ENCODE results near the gene REC8. TPM values are rescaled to one million over a fixed set of nuclear protein-coding genes. Genes with fewer than 3 reads are reported as not detected.
A peak's percentile ranks its signal among the peaks of the same experiment; 100 is the strongest.

Gene REC8
- total RNA-seq, result 10 to 100 TPM; 55.1 to 60.7 TPM

GRCh38 chr14:24171422-24172260, at the start of gene REC8:
TSS of gene REC8 (plus strand) at chr14:24172080. CDS start at chr14:24172553, 473 bp downstream.
- peaks cover 19% of the 10 kb centered on the region for H3K4me1 Mint-ChIP-seq
- H3K4me3 Mint-ChIP-seq, result peak within 1 kb of the TSS; percentile 93
- peaks cover 28% of the 10 kb centered on the region for H3K36me3 Mint-ChIP-seq
- H3K27me3 Mint-ChIP-seq, result no peaks in the 10 kb centered on the region
- ATAC-seq (ENCODE audit: low read depth) (peak; percentile 86), DNase-seq (peak; percentile 78)
- no peaks in the 10 kb centered on the region for H3K9me3 Mint-ChIP-seq
- peak within 1 kb of the TSS; percentile 88 for H3K27ac Mint-ChIP-seq
- POLR2A ChIA-PET, result interaction anchor here (0.6 to 4.7 kb wide), 10 partner anchors 9 to 151 kb away, joined by 3 to 82 read pairs (median 6); partner anchors contain the start of genes CHMP4A, DCAF11, IRF9 and NRL

- POLR2A ChIA-PET, result interaction anchor here (0.9 to 5.8 kb wide), 3 partner anchors 9 to 19 kb away, joined by 3 to 29 read pairs (median 3); partner anchors contain the start of genes EMC9 and PSME1
- Mint-ChIP-seq H3K9me3 (no peaks in the 10 kb centered on the region), H3K27me3 (no peaks in the 10 kb centered on the region), H3K36me3 (peaks cover 32% of the 10 kb centered on the region), H3K4me1 (peaks cover 9% of the 10 kb centered on the region), H3K27ac (no peak overlapping the region), H3K4me3 (no peak overlapping the region)
- ATAC-seq (ENCODE audit: low read depth) (no peak), DNase-seq (no peak)
These were observed 49.5 kb upstream of the REC8 start for GRCh38 chr14:24122416-24122815.

- Mint-ChIP-seq H3K36me3 (peaks cover 28% of the 10 kb centered on the region), H3K4me3 (no peak overlapping the region), H3K27me3 (no peaks in the 10 kb centered on the region), H3K27ac (no peak overlapping the region), H3K9me3 (no peaks in the 10 kb centered on the region), H3K4me1 (peaks cover 11% of the 10 kb centered on the region)
- no peak for DNase-seq
- no peak for ATAC-seq (ENCODE audit: low read depth)
- POLR2A ChIA-PET, result interaction anchor here (0.9 to 5.9 kb wide), 4 partner anchors 8 to 19 kb away, joined by 3 to 43 read pairs (median 16); partner anchors contain the start of genes DCAF11, EMC9, NRL and PSME1
These were observed 49.0 kb upstream of the REC8 start for GRCh38 chr14:24122898-24123297.

GRCh38 chr14:24123424-24124417, 48.2 kb upstream of the REC8 start:
- Mint-ChIP-seq H3K4me3 (no peak overlapping the region), H3K9me3 (no peaks in the 10 kb centered on the region), H3K27ac (peak overlapping the region; percentile 19)

DNA sequence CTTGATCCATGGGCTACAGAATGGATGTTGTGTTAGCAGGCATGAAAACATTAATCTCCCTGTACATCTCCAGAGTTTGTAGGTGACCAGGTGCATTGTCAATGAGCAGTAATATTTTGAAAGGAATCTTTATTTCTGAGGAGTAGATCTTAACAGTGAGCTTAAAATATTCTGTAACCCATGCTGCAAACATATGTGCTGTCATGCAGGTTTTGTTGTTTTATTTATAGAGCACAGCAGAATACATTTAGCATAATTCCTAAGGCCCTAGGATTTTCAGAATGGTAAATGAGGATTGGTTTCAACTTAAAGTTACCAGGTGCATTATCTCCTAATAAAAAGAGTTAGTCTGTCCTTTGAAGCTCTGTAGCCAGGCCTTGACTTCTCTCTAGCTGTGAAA, 44.9 kb upstream of the REC8 start:
- peaks cover 20% of the 10 kb centered on the region for H3K36me3 Mint-ChIP-seq
- peaks cover 8% of the 10 kb centered on the region for H3K4me1 Mint-ChIP-seq
- H3K9me3 Mint-ChIP-seq, result no peaks in the 10 kb centered on the region
- H3K4me3 Mint-ChIP-seq, result no peak overlapping the region
- H3K27me3 Mint-ChIP-seq, result no peaks in the 10 kb centered on the region
- H3K27ac Mint-ChIP-seq, result no peak overlapping the region
- no peak for DNase-seq
- POLR2A ChIA-PET, result interaction anchor here (0.7 to 5.9 kb wide), 7 partner anchors 9 to 34 kb away, joined by 3 to 43 read pairs (median 7); partner anchors contain the start of genes DCAF11, EMC9, IRF9 and NRL
- no peak for ATAC-seq (ENCODE audit: low read depth)

More at GRCh38 chr14:24123424-24124417, 48.2 kb upstream of the REC8 start:
- no peak for ATAC-seq (ENCODE audit: low read depth)
- H3K27me3 Mint-ChIP-seq, result no peaks in the 10 kb centered on the region
- H3K4me1 Mint-ChIP-seq, result peaks cover 5% of the 10 kb centered on the region
- no peak for DNase-seq
- peaks cover 22% of the 10 kb centered on the region for H3K36me3 Mint-ChIP-seq
- POLR2A ChIA-PET, result interaction anchor here (5.8 to 5.9 kb wide), 2 partner anchors 9 to 12 kb away, joined by 29 to 43 read pairs; partner anchors contain the start of genes DCAF11, NRL and PSME1

DNA sequence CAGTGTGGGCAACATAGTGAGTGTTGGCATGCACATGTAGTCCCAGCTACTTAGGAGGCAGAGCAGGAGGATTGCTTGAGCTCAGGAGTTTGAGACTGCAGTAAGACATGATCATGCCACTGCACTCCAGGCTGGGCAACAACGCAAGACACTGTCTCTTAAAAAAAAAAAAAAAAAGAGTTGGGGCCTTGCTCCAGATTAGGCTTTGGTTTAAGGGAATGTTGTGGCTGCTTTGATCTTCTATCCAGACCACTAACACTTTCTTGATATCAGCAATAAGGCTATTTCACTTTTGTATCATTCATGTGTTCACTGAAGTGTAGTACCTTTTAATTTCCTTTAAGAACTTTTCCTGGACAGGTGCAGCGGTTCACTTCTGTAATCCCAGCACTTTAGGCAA, 44.2 kb upstream of the REC8 start:
- Mint-ChIP-seq H3K4me1 (peaks cover 13% of the 10 kb centered on the region), H3K9me3 (no peaks in the 10 kb centered on the region), H3K27me3 (no peaks in the 10 kb centered on the region), H3K36me3 (peaks cover 14% of the 10 kb centered on the region), H3K4me3 (no peak overlapping the region), H3K27ac (no peak overlapping the region)
- POLR2A ChIA-PET, result interaction anchor here (1.2 to 5.9 kb wide), 3 partner anchors 8 to 14 kb away, joined by 3 to 43 read pairs (median 7); partner anchors contain the start of genes DCAF11, EMC9, NRL and PSME1
- ATAC-seq (ENCODE audit: low read depth) (no peak), DNase-seq (no peak)

DNA sequence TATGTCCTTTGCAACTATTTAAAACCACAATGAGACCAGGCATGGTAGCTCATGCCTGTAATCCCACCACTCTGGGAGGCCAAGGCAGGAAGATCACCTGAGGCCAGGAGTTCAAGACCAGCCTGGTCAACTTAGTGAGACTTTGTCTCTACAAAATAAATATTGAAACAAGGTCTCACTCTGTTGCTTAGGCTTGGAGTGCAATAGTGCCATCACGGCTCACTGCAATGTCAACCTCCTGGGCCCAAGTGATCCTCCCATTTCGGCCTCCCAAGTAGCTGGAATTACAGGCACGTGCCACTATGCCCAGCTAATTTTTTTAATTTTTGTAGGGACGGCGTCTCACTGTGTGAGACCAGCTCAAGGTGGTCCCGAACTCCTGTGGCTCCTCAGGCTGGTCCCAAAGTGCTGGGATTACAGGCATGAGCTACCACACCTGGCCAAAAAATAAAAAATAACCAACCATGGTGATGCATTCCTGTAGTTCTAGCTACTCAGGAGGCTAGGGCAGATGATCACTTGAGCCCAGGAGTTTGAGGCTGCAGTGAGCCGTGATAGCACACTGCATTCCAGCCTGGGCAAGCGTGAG, 42.4 kb upstream of the REC8 start:
- Mint-ChIP-seq H3K27ac (no peak overlapping the region), H3K4me1 (peaks cover 18% of the 10 kb centered on the region), H3K4me3 (no peak overlapping the region), H3K36me3 (peaks cover 10% of the 10 kb centered on the region), H3K9me3 (no peaks in the 10 kb centered on the region), H3K27me3 (no peaks in the 10 kb centered on the region)
- POLR2A ChIA-PET, result interaction anchor here (1.3 to 5.6 kb wide), 2 partner anchors 12 to 13 kb away, joined by 4 to 51 read pairs; partner anchors contain the start of genes DCAF11, EMC9 and NRL
- ATAC-seq (ENCODE audit: low read depth) (no peak), DNase-seq (no peak)

DNA sequence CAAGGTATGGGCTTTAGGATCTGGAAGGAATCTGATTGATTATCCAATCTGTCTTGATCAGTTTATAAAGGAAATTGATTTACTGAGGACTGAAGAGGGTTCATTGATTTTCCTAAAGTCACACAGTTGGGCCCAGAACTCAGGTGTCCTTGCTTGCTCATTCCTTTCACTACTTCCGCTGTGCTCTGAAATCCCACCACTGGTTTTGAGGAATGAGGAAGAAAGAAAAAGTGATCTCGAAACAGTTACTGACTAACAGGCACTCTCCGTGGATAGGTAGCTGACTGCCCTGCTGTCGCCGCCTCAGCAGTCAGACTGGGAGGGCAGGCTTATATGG, 41.5 kb upstream of the REC8 start, which contains the start of gene FITM1:
Gene FITM1, plus strand, starts transcription at position 280 of the 337 bp plus-strand sequence. CDS start 905 bp downstream, outside the sequence.
- ATAC-seq (ENCODE audit: low read depth) (no peak), DNase-seq (no peak)
- Mint-ChIP-seq H3K27ac (peak within 1 kb of the TSS; percentile 38), H3K36me3 (peaks cover 8% of the 10 kb centered on the region), H3K4me3 (no peak within 1 kb of the TSS), H3K9me3 (no peaks in the 10 kb centered on the region), H3K27me3 (no peaks in the 10 kb centered on the region), H3K4me1 (peaks cover 23% of the 10 kb centered on the region)
- POLR2A ChIA-PET, result interaction anchor here (1.2 to 5.6 kb wide), 2 partner anchors 14 to 34 kb away, joined by 3 to 51 read pairs; partner anchors contain the start of genes DCAF11 and NRL

DNA sequence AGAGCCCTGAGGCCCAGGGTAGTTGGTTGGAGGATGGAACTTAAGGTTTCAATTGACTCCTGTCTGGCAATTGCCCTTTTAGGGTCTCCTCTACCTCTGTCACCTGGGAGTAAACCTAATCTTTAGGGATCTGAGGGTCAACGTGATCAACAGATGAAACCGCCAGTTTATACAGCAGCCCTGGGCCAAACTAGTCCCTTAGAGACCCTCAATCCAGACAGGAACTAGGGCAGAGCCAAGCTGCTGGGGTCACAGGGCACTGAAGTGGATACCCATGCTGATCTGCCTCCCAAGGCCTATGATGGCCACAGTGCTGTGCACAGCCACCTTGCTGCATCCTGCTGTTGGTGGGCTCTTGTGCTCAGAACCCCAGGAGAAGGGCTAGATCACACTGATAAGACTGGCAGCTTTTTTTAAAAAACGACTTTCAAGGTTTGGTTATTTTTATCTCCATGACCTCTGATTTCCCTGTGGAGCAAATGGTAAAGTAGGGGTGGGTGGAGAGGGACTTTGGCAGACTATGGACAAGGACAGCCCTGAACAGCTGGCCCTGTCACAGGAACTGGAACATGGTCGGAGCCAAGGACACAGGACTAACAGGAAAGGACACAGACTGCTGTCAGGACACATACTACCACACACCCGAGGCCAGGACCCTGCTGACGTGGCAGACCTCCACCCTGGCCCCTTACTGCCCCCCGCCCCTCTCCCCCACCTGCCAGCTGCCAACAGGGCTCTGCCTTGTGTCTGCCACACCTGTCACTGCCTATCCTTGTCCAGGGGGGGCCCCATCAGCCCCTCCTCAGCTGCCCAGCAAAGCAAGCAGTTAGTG, 40.9 kb upstream of the REC8 start:
- ATAC-seq (ENCODE audit: low read depth), result no peak
- no peak for DNase-seq
- Mint-ChIP-seq H3K9me3 (no peaks in the 10 kb centered on the region), H3K27ac (peak overlapping the region; percentile 38), H3K36me3 (peaks cover 8% of the 10 kb centered on the region), H3K4me3 (no peak overlapping the region), H3K27me3 (no peaks in the 10 kb centered on the region), H3K4me1 (peaks cover 25% of the 10 kb centered on the region)
- POLR2A ChIA-PET, result interaction anchor here (1.2 to 5.6 kb wide), 5 partner anchors 9 to 33 kb away, joined by 3 to 51 read pairs (median 9); partner anchors contain the start of genes DCAF11, IRF9, NRL and PSME2

DNA sequence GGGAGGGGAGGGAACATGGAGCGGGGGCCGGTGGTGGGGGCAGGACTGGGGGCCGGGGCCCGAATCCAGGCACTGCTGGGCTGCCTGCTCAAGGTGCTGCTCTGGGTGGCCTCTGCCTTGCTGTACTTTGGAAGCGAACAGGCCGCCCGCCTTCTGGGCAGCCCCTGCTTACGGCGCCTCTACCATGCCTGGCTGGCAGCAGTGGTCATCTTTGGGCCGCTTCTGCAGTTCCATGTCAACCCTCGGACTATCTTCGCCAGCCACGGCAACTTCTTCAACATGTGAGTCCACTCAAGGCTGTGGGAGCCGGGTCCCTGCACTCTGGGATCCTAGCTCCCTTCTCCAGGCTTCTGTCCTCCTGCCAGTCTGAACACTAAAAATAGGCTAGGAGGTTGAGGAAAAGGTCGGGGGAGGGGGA, 40.3 kb upstream of the REC8 start:
- Mint-ChIP-seq H3K27ac (peak overlapping the region; percentile 88), H3K27me3 (no peaks in the 10 kb centered on the region), H3K4me1 (peaks cover 25% of the 10 kb centered on the region), H3K4me3 (no peak overlapping the region), H3K9me3 (no peaks in the 10 kb centered on the region), H3K36me3 (peaks cover 9% of the 10 kb centered on the region)
- POLR2A ChIA-PET, result interaction anchor here (1.0 to 5.6 kb wide), 6 partner anchors 9 to 81 kb away, joined by 3 to 51 read pairs (median 6); partner anchors contain the start of genes CHMP4A, DCAF11, IRF9 and NRL
- ATAC-seq (ENCODE audit: low read depth) (no peak), DNase-seq (no peak)

DNA sequence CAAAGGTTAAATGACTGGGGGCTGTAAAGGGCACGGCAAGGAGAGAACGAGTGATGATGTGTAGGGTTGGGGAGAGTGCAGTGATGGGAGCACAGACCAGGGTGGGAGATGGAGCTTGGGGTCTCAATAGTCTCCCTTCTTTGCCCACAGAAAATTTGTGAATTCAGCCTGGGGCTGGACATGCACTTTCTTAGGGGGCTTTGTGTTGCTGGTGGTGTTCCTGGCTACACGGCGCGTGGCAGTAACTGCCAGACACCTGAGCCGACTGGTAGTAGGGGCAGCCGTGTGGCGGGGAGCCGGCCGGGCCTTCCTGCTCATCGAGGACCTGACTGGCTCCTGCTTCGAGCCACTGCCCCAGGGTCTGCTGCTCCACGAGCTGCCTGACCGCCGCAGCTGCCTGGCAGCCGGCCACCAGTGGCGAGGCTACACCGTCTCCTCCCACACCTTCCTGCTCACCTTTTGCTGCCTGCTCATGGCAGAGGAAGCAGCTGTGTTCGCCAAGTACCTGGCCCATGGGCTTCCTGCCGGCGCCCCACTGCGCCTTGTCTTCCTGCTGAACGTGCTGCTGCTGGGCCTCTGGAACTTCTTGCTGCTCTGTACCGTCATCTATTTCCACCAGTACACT, 39.7 kb upstream of the REC8 start:
- POLR2A ChIA-PET, result interaction anchor here (1.0 to 5.6 kb wide), 7 partner anchors 9 to 81 kb away, joined by 3 to 51 read pairs (median 9); partner anchors contain the start of genes CHMP4A, DCAF11, EMC9 and IRF9
- Mint-ChIP-seq H3K27ac (peak overlapping the region; percentile 88), H3K4me1 (peaks cover 31% of the 10 kb centered on the region), H3K4me3 (peak overlapping the region; percentile 33), H3K27me3 (no peaks in the 10 kb centered on the region), H3K9me3 (no peaks in the 10 kb centered on the region), H3K36me3 (peaks cover 15% of the 10 kb centered on the region)
- DNase-seq (peak; percentile 43), ATAC-seq (ENCODE audit: low read depth) (no peak)

All from activated naive CD8-positive, alpha-beta T cell treated with anti-CD3 and anti-CD28 coated beads, Interleukin-2, amount 10 ng/mL, durations not matched to agents 7 days and 5 days (primary cell).